Measurements from ENCODE around the gene SLC22A6. TPM values are rescaled to one million over a fixed set of nuclear protein-coding genes. Genes with fewer than 3 reads are reported as not detected.
"Not testable (repeated sequence)": the region's sequence is repeated elsewhere in the genome, so short reads cannot be mapped to it uniquely, and the experiment has no call there.

The SLC22A6 gene
- polyA plus RNA-seq, 2 of the 4 experiments (the other 2 are of a cell fraction), result not detected

DNA sequence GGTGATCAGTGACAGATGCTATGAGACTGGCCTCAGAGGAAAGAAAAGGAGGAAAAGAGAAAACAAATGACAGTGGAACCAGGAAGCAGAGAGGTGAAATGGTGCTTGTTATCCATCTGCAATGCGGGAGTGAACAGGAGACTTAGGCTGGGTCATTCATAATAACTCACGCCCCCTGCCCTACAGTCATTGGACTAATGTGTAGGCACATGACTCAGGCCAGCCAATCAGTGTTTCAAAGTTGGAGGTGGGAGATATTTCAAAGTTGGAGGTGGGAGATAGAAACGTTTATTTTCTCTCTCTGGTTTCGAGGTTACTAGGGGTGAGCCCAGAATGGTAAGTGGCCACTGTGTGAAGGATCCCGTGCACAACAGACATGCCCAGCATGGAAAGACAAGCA, 30.3 kb downstream of the SLC22A6 start:
- Histone ChIP-seq H3K9me3 (no peaks in the 10 kb centered on the region), H3K4me1 (no peaks in the 10 kb centered on the region), H3K27ac (no peak overlapping the region), H3K4me3 (no peak overlapping the region), H3K4me2 (no peak overlapping the region)
- CTCF ChIA-PET, result interaction anchor here (1.4 kb wide), 1 partner anchor 21 kb away, joined by 3 read pairs; no protein-coding TSS in a partner anchor
- TF ChIP-seq, protein P1, sequence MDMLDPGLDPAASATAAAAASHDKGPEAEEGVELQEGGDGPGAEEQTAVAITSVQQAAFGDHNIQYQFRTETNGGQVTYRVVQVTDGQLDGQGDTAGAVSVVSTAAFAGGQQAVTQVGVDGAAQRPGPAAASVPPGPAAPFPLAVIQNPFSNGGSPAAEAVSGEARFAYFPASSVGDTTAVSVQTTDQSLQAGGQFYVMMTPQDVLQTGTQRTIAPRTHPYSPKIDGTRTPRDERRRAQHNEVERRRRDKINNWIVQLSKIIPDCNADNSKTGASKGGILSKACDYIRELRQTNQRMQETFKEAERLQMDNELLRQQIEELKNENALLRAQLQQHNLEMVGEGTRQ (IDR thresholded peaks at IDR 0.05), result 0 out of 2 replicates have a peak, but pooled peaks have one; percentile 11
- TF ChIP-seq HOXB5 (CRISPR knock-in tag; IDR thresholded peaks at IDR 0.05) (no peak), PHF8 (IDR thresholded peaks at IDR 0.05; ENCODE audit: borderline replicate concordance, low read depth) (no peak)
- 50% methylated on average over 5 of the region's 5 CpGs for WGBS (ENCODE audit: missing lambda C conversion rate)
- DNase-seq (ENCODE audit: low read depth in 1 of 2, low spot score in 1 of 2) (no peak), FAIRE-seq (no peak), ATAC-seq (peak; percentile 47 to 49; a peak in 4 of 6 replicates)
- POLR2A ChIA-PET, result no interaction called here

DNA sequence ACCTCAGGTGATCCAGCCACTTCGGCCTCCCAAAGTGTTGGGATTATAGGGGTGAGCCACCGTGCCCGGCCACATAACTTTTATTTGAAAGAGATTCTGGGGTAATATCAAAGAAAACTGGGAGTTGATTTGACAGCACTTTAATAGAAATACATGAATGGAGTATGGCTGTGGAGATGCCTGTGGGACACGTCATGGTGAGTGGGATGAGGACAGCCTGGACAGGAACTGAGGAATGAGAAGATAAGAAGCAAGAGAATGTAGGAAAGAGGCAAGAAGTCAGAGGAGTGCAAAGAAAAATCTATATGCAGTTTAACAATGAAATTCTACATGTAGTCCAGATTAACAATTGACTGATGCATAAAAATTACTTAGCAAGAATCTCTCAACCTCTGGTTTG, 31.0 kb downstream of the SLC22A6 start:
- FAIRE-seq (no peak), ATAC-seq (no peak), DNase-seq (ENCODE audit: low read depth in 1 of 2, low spot score in 1 of 2) (no peak)
- WGBS (ENCODE audit: missing lambda C conversion rate), result 37% methylated on average over 4 of the region's 4 CpGs
- TF ChIP-seq HEYL (CRISPR knock-in tag; IDR thresholded peaks at IDR 0.05) (no peak), RFX5 (IDR thresholded peaks at IDR 0.05) (no peak), BHLHE40 (IDR thresholded peaks at IDR 0.05; ENCODE audit: low read depth, low read length) (no peak), EHMT2 (IDR thresholded peaks at IDR 0.05; ENCODE audit: low read depth) (no peak), TP53 (CRISPR knock-in tag; IDR thresholded peaks at IDR 0.05) (no peak), ZFP36 (IDR thresholded peaks at IDR 0.05; ENCODE audit: borderline replicate concordance, partially characterized antibody) (no peak), RAD21 (conservative IDR thresholded peaks at IDR 0.05 in 1 of 2, IDR thresholded peaks at IDR 0.05 in 1 of 2) (no peak)
- ChIA-PET POLR2A (no interaction called here), CTCF (no interaction called here)
- H3K27ac ChIP-seq, result no peak overlapping the region
- H3K4me1 ChIP-seq, result no peaks in the 10 kb centered on the region
- H3K4me3 ChIP-seq, result no peak overlapping the region
- no peak overlapping the region for H3K4me2 ChIP-seq
- H3K9me3 ChIP-seq, result no peaks in the 10 kb centered on the region

GRCh38 chr11:62948765-62949320, 35.9 kb downstream of the SLC22A6 start:
- Histone ChIP-seq H3K4me1 (no peaks in the 10 kb centered on the region), H3K4me3 (no peak overlapping the region), H3K27ac (no peak overlapping the region), H3K4me2 (no peak overlapping the region), H3K9me3 (0 out of 3 replicates have a peak, but pooled peaks cover 2% of the 10 kb centered on the region)
- 0 out of 6 replicates have a peak, but pooled peaks of 1 of the 2 experiments have one; percentile 43 for ATAC-seq
- 57% methylated on average over 7 of the region's 7 CpGs for WGBS (ENCODE audit: missing lambda C conversion rate)
- ChIA-PET CTCF (interaction anchor here (1.5 to 2.9 kb wide), 2 partner anchors 14 to 43 kb away, joined by 3 to 14 read pairs; no protein-coding TSS in a partner anchor), POLR2A (no interaction called here)
- TF ChIP-seq KDM1A (IDR thresholded peaks at IDR 0.05; ENCODE audit: low read depth), result no peak
- TF ChIP-seq, protein P2, sequence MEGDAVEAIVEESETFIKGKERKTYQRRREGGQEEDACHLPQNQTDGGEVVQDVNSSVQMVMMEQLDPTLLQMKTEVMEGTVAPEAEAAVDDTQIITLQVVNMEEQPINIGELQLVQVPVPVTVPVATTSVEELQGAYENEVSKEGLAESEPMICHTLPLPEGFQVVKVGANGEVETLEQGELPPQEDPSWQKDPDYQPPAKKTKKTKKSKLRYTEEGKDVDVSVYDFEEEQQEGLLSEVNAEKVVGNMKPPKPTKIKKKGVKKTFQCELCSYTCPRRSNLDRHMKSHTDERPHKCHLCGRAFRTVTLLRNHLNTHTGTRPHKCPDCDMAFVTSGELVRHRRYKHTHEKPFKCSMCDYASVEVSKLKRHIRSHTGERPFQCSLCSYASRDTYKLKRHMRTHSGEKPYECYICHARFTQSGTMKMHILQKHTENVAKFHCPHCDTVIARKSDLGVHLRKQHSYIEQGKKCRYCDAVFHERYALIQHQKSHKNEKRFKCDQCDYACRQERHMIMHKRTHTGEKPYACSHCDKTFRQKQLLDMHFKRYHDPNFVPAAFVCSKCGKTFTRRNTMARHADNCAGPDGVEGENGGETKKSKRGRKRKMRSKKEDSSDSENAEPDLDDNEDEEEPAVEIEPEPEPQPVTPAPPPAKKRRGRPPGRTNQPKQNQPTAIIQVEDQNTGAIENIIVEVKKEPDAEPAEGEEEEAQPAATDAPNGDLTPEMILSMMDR (IDR thresholded peaks at IDR 0.05), result no peak
- no peak for TF ChIP-seq CBX2 (IDR thresholded peaks at IDR 0.05; ENCODE audit: borderline replicate concordance, low read depth)
- TF ChIP-seq CEBPB (IDR thresholded peaks at IDR 0.05), result no peak
- no peak for TF ChIP-seq NPAS2 (CRISPR knock-in tag; IDR thresholded peaks at IDR 0.05; ENCODE audit: borderline replicate concordance)
- no peak for TF ChIP-seq ZSCAN20 (CRISPR knock-in tag; IDR thresholded peaks at IDR 0.05)
- no peak for TF ChIP-seq E2F6 (IDR thresholded peaks at IDR 0.05; ENCODE audit: borderline replicate concordance, low read depth)
- no peak for FAIRE-seq
- no peak for DNase-seq (ENCODE audit: low read depth in 1 of 2, low spot score in 1 of 2)

DNA sequence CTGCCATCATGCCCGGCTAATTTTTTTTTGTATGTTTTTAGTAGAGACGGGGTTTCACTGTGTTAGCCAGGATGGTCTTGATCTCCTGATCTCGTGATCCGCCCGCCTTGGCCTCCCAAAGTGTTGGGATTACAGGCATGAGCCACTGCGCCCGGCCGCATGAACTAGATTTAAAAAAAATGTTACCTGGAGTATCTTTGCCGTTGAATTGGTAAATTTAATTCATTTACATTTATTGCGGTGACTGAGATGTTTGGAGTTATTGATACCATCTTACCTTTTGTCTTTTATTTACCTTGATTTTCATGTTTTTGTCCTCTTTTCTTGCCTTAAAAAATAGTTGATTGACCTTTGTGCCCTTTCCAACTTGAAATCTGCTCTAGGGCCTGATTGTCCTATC, 39.2 kb downstream of the SLC22A6 start:
- H3K4me2 ChIP-seq; H3K27ac ChIP-seq; ATAC-seq; POLR2A ChIA-PET; H3K4me3 ChIP-seq; H3K4me1 ChIP-seq; FAIRE-seq; H3K9me3 ChIP-seq; DNase-seq (ENCODE audit: low read depth in 1 of 2, low spot score in 1 of 2): not testable (repeated sequence)
- CTCF ChIA-PET, result interaction anchor here (0.6 to 1.0 kb wide), 3 partner anchors 14 to 40 kb away, joined by 3 to 4 read pairs (median 3); no protein-coding TSS in a partner anchor
- 74% methylated on average over 10 of the region's 10 CpGs for WGBS (ENCODE audit: missing lambda C conversion rate)

- CTCF ChIA-PET, result interaction anchor here (1.7 to 3.2 kb wide), 3 partner anchors 10 to 86 kb away, joined by 4 to 10 read pairs (median 6); no protein-coding TSS in a partner anchor
- FAIRE-seq; DNase-seq (ENCODE audit: low read depth in 1 of 2, low spot score in 1 of 2); ATAC-seq; H3K4me3 ChIP-seq; H3K4me2 ChIP-seq; POLR2A ChIA-PET; H3K4me1 ChIP-seq; H3K27ac ChIP-seq; H3K9me3 ChIP-seq: not testable (repeated sequence)
- 19% methylated on average over 2 of the region's 2 CpGs for WGBS (ENCODE audit: missing lambda C conversion rate)
Measured at GRCh38 chr11:62937528-62937927, 47.2 kb downstream of the SLC22A6 start.

Measured in A549 (cell line).